Measurements from ENCODE around the gene PPP2R5D. TPM values are rescaled to one million over a fixed set of nuclear protein-coding genes. Genes with fewer than 3 reads are reported as not detected.

The PPP2R5D gene
- total and polyA plus RNA-seq, 2 of the 8 experiments (the other 6 are each of a cell fraction or from before 2014, with no cell fraction given): 52.1 to 55.7 TPM

DNA sequence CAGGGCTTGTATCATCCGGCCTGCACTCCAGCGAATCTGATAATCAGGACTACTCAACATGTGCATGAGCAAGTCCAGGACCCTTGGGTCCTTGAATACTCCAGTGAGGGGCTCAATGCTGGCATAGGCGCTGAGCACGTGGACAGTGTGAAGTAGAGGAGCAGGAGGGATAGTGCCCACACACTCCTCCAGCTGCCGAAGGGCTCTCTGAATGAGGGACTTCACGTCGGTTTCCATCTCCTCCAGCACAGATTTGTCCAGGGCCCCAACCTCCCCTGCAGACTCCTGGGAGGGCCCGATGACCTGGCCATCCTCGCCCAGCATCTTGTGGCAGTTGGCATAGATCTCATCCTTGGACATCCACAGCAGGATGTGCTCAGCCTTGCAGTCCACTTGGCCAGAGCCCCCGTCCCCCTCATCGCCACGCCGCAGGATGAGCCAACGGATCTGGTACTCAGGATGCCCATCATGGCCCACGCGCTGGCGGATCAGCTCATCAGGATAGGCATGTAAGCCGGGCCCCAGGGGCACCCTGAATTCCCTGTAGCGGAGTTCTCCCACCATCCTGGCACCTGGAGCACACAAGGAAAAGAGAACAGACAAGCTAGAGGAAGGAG, 68.0 kb downstream of the PPP2R5D start (continued):
- TF ChIP-seq RNF2 (IDR thresholded peaks at IDR 0.05; ENCODE audit: borderline replicate concordance, low read depth, low read length, missing control alignments, poor library complexity, severe bottlenecking) (no peak), RBBP5 (IDR thresholded peaks at IDR 0.05; ENCODE audit: borderline replicate concordance, low read depth, low read length) (no peak), GABPA (IDR thresholded peaks at IDR 0.05; ENCODE audit: borderline replicate concordance, insufficient read depth, low read length) (no peak), KDM1A (IDR thresholded peaks at IDR 0.05; ENCODE audit: borderline replicate concordance, low read length) (no peak), CHD1 (IDR thresholded peaks at IDR 0.05; ENCODE audit: low read depth, low read length) (no peak)

All from H1 (cell line).